Spleen (tissue), 7 donors: ENCODE data around the gene TSPAN3.

Source experiments
- CTCF ChIP-seq, 11 experiments: fragments of 200-600 bp in 7 of 11; fragments of 450-650 bp in 4 of 11; sonication (generic) in 4 of 11; IDR thresholded peaks in 8 of 11; conservative IDR thresholded peaks in 3 of 11; 1 replicate in 7 of 11; 2 replicates in 4 of 11; pipeline versions ENCODE4 v1.4.0 to v1.8.0; 2016 to 2021; ENCODE audit warnings: antibody characterized with exemption in 11 of 11, inconsistent platforms in 4 of 11, mild to moderate bottlenecking in 1 of 11
- POLR2A ChIP-seq, 3 donors: fragments of 450-650 bp; IDR thresholded peaks; one replicate each; pipeline ENCODE4 v1.5.1; 2017; ENCODE audit warnings: antibody characterized with exemption in 3 of 3, mild to moderate bottlenecking in 1 of 3
- donor health status: DM: no; HTN: no; CAD: no; lungs with moderate emphysema.
- donor health status: DM: no; HTN: no; CAD: no.
- donor health status: DM: no; HTN: no; CAD: no.

- TF ChIP-seq POLR2A (IDR thresholded peaks at IDR 0.05) (no peak), CTCF (IDR thresholded peaks at IDR 0.05 in 8 of 11, conservative IDR thresholded peaks at IDR 0.05 in 3 of 11) (no peak)
Measured at GRCh38 chr15:77075528-77075927, 4.6 kb upstream of the TSPAN3 start.
